OCI-LY3 (cell line): ENCODE measurements around the gene IRF1.
"Not testable (repeated sequence)": the region's sequence is repeated elsewhere in the genome, so short reads cannot be mapped to it uniquely, and the experiment has no call there.

Source experiments
- H2AFZ ChIP-seq: fragments of 200-600, 300-600 bp; shearing (Covaris generic); 2 replicates; pipeline ENCODE4 v1.6.0; 2014; ENCODE audit warnings: antibody characterized with exemption, low read depth, low read length
- H3K27ac ChIP-seq: fragments of 200-600, 300-600 bp; sonication (generic); 2 replicates; pipeline ENCODE4 v1.5.1; 2014; ENCODE audit warnings: mild to moderate bottlenecking, low read length, moderate library complexity, mixed read lengths
- H3K27me3 ChIP-seq: fragments of 200-600, 300-600 bp; sonication (generic); 2 replicates; pipeline ENCODE4 v1.6.1; 2014; ENCODE audit warnings: low read depth, low read length, mixed read lengths
- H3K36me3 ChIP-seq: fragments of 200-600, 300-600 bp; sonication (generic); replicated peaks from 2 replicates; pipeline ENCODE3; 2014; ENCODE audit warnings: low read depth, low read length, mixed read lengths
- H3K4me1 ChIP-seq: fragments of 300-600, 200-600 bp; sonication (generic); 2 replicates; pipeline ENCODE4 v1.6.1; 2014; ENCODE audit warnings: low read length, mixed read lengths
- H3K4me2 ChIP-seq: fragments of 200-600, 300-600 bp; sonication (generic); 2 replicates; pipeline ENCODE4 v1.6.1; 2014; ENCODE audit warnings: low read length, mixed read lengths
- H3K4me3 ChIP-seq: fragments of 300-600, 200-600 bp; sonication (generic); 2 replicates; pipeline ENCODE4 v1.5.1; 2014; ENCODE audit warnings: antibody characterized with exemption, mild to moderate bottlenecking, low read length, moderate library complexity
- H3K79me2 ChIP-seq: fragments of 300-600, 200-600 bp; shearing (Covaris generic); 2 replicates; pipeline ENCODE4 v1.6.1; 2014; ENCODE audit warnings: mild to moderate bottlenecking, low read length, mixed read lengths
- H3K9ac ChIP-seq: fragments of 300-600, 200-600 bp; shearing (Covaris generic); 2 replicates; pipeline ENCODE4 v1.6.0; 2014; ENCODE audit warnings: mild to moderate bottlenecking, low read length, moderate library complexity
- H3K9me3 ChIP-seq: fragments of 200-600, 300-600 bp; shearing (Covaris generic); 2 replicates; pipeline ENCODE4 v1.6.1; 2014; ENCODE audit warnings: low read length, mixed read lengths; ENCODE audit not compliant: insufficient read depth
- H4K20me1 ChIP-seq: fragments of 200-600, 300-600 bp; sonication (generic); 2 replicates; pipeline ENCODE4 v1.6.1; 2016; ENCODE audit warnings: low read length, mixed read lengths; ENCODE audit not compliant: insufficient read depth
- CTCF ChIP-seq: fragments of 200-600, 300-600 bp; sonication (generic); IDR thresholded peaks from 2 replicates; pipeline ENCODE4 v1.5.1; 2014; ENCODE audit warnings: antibody characterized with exemption, low read length, low read depth
- EZH2phosphoT487 ChIP-seq: fragments of 200-600 bp; shearing (Covaris generic); IDR thresholded peaks from 2 replicates; pipeline ENCODE4 v1.6.1; 2018; ENCODE audit warnings: antibody characterized with exemption, mixed run types, low read depth

The IRF1 gene

GRCh38 chr5:132485641-132486317, 4.8 kb downstream of the IRF1 start:
- no peaks in the 10 kb centered on the region for H3K27me3 ChIP-seq
- peaks cover 20% of the 10 kb centered on the region for H3K4me1 ChIP-seq
- H3K79me2 ChIP-seq, result peaks cover 38% of the 10 kb centered on the region
- no peaks in the 10 kb centered on the region for H3K9me3 ChIP-seq
- peaks cover 51% of the 10 kb centered on the region for H4K20me1 ChIP-seq
- H3K9ac ChIP-seq, result no peak overlapping the region
- no peak overlapping the region for H3K4me3 ChIP-seq
- H2AFZ ChIP-seq, result no peak overlapping the region
- H3K27ac ChIP-seq, result no peak overlapping the region
- no peak for TF ChIP-seq CTCF
- TF ChIP-seq EZH2phosphoT487, result no peak
- peaks cover 71% of the 10 kb centered on the region for H3K36me3 ChIP-seq
- no peak overlapping the region for H3K4me2 ChIP-seq

- not testable (repeated sequence) for H3K9ac ChIP-seq, H3K27ac ChIP-seq, H2AFZ ChIP-seq, H3K4me2 ChIP-seq, H3K9me3 ChIP-seq, H3K4me3 ChIP-seq, H3K27me3 ChIP-seq
- Histone ChIP-seq H3K4me1 (peaks cover 21% of the 10 kb centered on the region), H3K36me3 (peaks cover 71% of the 10 kb centered on the region), H3K79me2 (peaks cover 34% of the 10 kb centered on the region), H4K20me1 (peaks cover 51% of the 10 kb centered on the region)
Measured at GRCh38 chr5:132484876-132485640, 5.5 kb downstream of the IRF1 start.

GRCh38 chr5:132484391-132484725, 6.2 kb downstream of the IRF1 start:
- Histone ChIP-seq H4K20me1 (peaks cover 44% of the 10 kb centered on the region), H3K79me2 (peaks cover 27% of the 10 kb centered on the region), H3K4me2 (no peak overlapping the region), H3K27ac (no peak overlapping the region), H3K9me3 (no peaks in the 10 kb centered on the region), H3K27me3 (no peaks in the 10 kb centered on the region), H2AFZ (no peak overlapping the region), H3K4me3 (no peak overlapping the region), H3K4me1 (peaks cover 27% of the 10 kb centered on the region), H3K9ac (no peak overlapping the region), H3K36me3 (peaks cover 66% of the 10 kb centered on the region)
- no peak for TF ChIP-seq EZH2phosphoT487
- no peak for TF ChIP-seq CTCF

GRCh38 chr5:132483661-132484390, 6.7 kb downstream of the IRF1 start:
- Histone ChIP-seq H3K4me3 (no peak overlapping the region), H3K4me1 (peaks cover 24% of the 10 kb centered on the region), H3K9me3 (no peaks in the 10 kb centered on the region), H3K27me3 (no peaks in the 10 kb centered on the region), H3K79me2 (peaks cover 21% of the 10 kb centered on the region), H4K20me1 (peaks cover 39% of the 10 kb centered on the region), H2AFZ (no peak overlapping the region), H3K9ac (no peak overlapping the region), H3K27ac (no peak overlapping the region), H3K36me3 (peaks cover 61% of the 10 kb centered on the region), H3K4me2 (no peak overlapping the region)
- no peak for TF ChIP-seq CTCF
- no peak for TF ChIP-seq EZH2phosphoT487
